CD4-positive, alpha-beta T cell treated with Interferon gamma for 1 hour (primary cell): ENCODE results near the gene DRC3.
"Not testable (repeated sequence)": the region's sequence is repeated elsewhere in the genome, so short reads cannot be mapped to it uniquely, and the experiment has no call there.

ENCODE experiments used
- DNase-seq: peaks from one replicate; pipeline ENCODE4 v3.0.0-alpha.2; 2020

DRC3 gene

GRCh38 chr17:17971431-17972125 is 1.1 kb upstream of the DRC3 start:
- DNase-seq, result peak; percentile 13

GRCh38 chr17:17972952-17973254 is 241 bp downstream of the DRC3 start:
- no peak for DNase-seq

- DNase-seq, result peak; percentile 17
Observed at GRCh38 chr17:17975436-17975835, 2.8 kb downstream of the DRC3 start.

GRCh38 chr17:17976931-17977570 is 4.4 kb downstream of the DRC3 start:
- DNase-seq, result no peak

GRCh38 chr17:17978481-17979424 is 6.1 kb downstream of the DRC3 start:
- no peak for DNase-seq

- DNase-seq, result no peak
Observed at GRCh38 chr17:17979778-17980177, 7.1 kb downstream of the DRC3 start.

- no peak for DNase-seq
Observed at GRCh38 chr17:17981330-17981729, 8.7 kb downstream of the DRC3 start.

- DNase-seq, result no peak
Observed at GRCh38 chr17:17982801-17983200, 10.1 kb downstream of the DRC3 start.

GRCh38 chr17:17983376-17983775 is 10.7 kb downstream of the DRC3 start:
- no peak for DNase-seq

- DNase-seq, result no peak
Observed at GRCh38 chr17:17983776-17984175, 11.1 kb downstream of the DRC3 start.

- DNase-seq, result no peak
Observed at GRCh38 chr17:17985153-17985552, 12.5 kb downstream of the DRC3 start.

- no peak for DNase-seq
Observed at GRCh38 chr17:17985555-17985954, 12.9 kb downstream of the DRC3 start.

- DNase-seq, result no peak
Observed at GRCh38 chr17:17987187-17987896, 14.7 kb downstream of the DRC3 start.

GRCh38 chr17:17987901-17988300 is 15.2 kb downstream of the DRC3 start:
- DNase-seq, result no peak

GRCh38 chr17:17988427-17988945 is 15.8 kb downstream of the DRC3 start:
- no peak for DNase-seq

- DNase-seq, result no peak
Observed at GRCh38 chr17:17989081-17989480, 16.4 kb downstream of the DRC3 start.

- no peak for DNase-seq
Observed at GRCh38 chr17:17989618-17990017, 17.0 kb downstream of the DRC3 start.

GRCh38 chr17:17990282-17990681 is 17.6 kb downstream of the DRC3 start:
- no peak for DNase-seq

- no peak for DNase-seq
Observed at GRCh38 chr17:17993366-17993765, 20.7 kb downstream of the DRC3 start.

- no peak for DNase-seq
Observed at GRCh38 chr17:17993852-17994251, 21.2 kb downstream of the DRC3 start.

GRCh38 chr17:17994271-17995069 is 21.8 kb downstream of the DRC3 start:
- no peak for DNase-seq

- DNase-seq, result not testable (repeated sequence)
Observed at GRCh38 chr17:17995887-17996286, 23.2 kb downstream of the DRC3 start.
